Left ventricle myocardium inferior (tissue), 1 donor: ENCODE data around the gene BBS1. TPM values are rescaled to one million over a fixed set of nuclear protein-coding genes. Genes with fewer than 3 reads are reported as not detected.
A peak's percentile ranks its signal among the peaks of the same experiment; 100 is the strongest.

Experiments
- DNase-seq: peaks from one replicate; pipeline ENCODE4 v3.0.0-alpha.2; 2020
- H3K27ac ChIP-seq: fragments of 200-600 bp; replicated peaks from 2 replicates; pipeline ENCODE4 v1.8.0; 2021
- H3K27me3 ChIP-seq: fragments of 200-600 bp; 2 replicates; pipeline ENCODE4 v1.8.0; 2021; ENCODE audit warnings: low read depth
- H3K36me3 ChIP-seq: fragments of 200-600 bp; 2 replicates; pipeline ENCODE4 v1.8.0; 2021
- H3K4me1 ChIP-seq: fragments of 200-600 bp; 2 replicates; pipeline ENCODE4 v1.8.0; 2021
- H3K4me3 ChIP-seq: fragments of 200-600 bp; 2 replicates; pipeline ENCODE4 v1.8.0; 2021; ENCODE audit warnings: mild to moderate bottlenecking, moderate library complexity
- H3K9me3 ChIP-seq: fragments of 200-600 bp; replicated peaks from 2 replicates; pipeline ENCODE4 v1.8.0; 2021
- intact Hi-C: fragments of 100-400 bp; cut with micrococcal nuclease; formaldehyde crosslinking; loops from one replicate; pipeline ENCODE4 v1.11.0; 2022
- total RNA-seq: library from RNA; stranded (reverse); fragmentation: NEBNext Ultra II Directional; extraction: Animal tissue kit (Norgen Biotek cat#: 25700); gene quantifications from one replicate; pipeline ENCODE4 v1.2.1, GENCODE V29; 2021
- TF ChIP-seq, protein P1 (sequence below): fragments of 200-600 bp; IDR thresholded peaks from 2 replicates; pipeline ENCODE4 v1.8.0; 2021; ENCODE audit warnings: antibody characterized with exemption, mild to moderate bottlenecking, borderline replicate concordance
- donor health status: DM: no; HTN: yes; CAD: no; lungs with severe emphysema.

Gene BBS1
- total RNA-seq, 1 donor from 2014 or later, result 16.9 TPM

DNA sequence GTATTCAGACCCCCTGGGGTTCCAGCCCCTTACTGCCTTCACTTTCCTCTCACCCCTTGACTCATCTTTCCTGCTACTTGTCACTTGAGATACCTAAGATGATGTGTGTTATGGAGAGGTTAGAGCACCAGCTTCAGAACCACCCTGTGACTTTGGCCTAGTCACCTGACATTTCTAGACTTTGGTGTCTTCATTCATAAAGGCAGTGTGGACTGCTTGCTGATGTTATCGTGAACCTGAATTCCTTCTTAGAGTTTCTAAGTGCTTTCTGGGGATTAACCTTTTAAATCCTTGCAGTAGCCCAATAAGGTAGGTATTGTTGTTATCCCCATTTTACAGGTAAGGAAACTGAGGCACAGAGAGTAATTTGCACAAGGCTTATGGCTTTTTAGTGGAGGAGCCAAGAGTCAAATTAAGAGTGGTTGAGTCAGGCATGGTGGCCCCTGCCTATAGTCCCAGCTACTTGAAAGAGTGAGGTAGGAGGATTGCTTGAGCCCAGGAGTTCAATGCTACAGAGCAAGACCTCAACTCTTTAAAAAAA is 5.1 kb upstream of the BBS1 start:
- TF ChIP-seq, protein P1, sequence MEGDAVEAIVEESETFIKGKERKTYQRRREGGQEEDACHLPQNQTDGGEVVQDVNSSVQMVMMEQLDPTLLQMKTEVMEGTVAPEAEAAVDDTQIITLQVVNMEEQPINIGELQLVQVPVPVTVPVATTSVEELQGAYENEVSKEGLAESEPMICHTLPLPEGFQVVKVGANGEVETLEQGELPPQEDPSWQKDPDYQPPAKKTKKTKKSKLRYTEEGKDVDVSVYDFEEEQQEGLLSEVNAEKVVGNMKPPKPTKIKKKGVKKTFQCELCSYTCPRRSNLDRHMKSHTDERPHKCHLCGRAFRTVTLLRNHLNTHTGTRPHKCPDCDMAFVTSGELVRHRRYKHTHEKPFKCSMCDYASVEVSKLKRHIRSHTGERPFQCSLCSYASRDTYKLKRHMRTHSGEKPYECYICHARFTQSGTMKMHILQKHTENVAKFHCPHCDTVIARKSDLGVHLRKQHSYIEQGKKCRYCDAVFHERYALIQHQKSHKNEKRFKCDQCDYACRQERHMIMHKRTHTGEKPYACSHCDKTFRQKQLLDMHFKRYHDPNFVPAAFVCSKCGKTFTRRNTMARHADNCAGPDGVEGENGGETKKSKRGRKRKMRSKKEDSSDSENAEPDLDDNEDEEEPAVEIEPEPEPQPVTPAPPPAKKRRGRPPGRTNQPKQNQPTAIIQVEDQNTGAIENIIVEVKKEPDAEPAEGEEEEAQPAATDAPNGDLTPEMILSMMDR, result no peak
- peaks cover 14% of the 10 kb centered on the region for H3K36me3 ChIP-seq
- no peaks in the 10 kb centered on the region for H3K27me3 ChIP-seq
- H3K27ac ChIP-seq, result no peak overlapping the region
- H3K9me3 ChIP-seq, result no peaks in the 10 kb centered on the region
- H3K4me1 ChIP-seq, result peaks cover 8% of the 10 kb centered on the region
- DNase-seq, result no peak
- no peak overlapping the region for H3K4me3 ChIP-seq
- intact Hi-C loops, result no loop called here

GRCh38 chr11:66509131-66509561 is 1.3 kb upstream of the BBS1 start:
- Histone ChIP-seq H3K27ac (no peak overlapping the region), H3K36me3 (peaks cover 17% of the 10 kb centered on the region), H3K4me1 (peaks cover 22% of the 10 kb centered on the region), H3K9me3 (no peaks in the 10 kb centered on the region), H3K4me3 (no peak overlapping the region), H3K27me3 (no peaks in the 10 kb centered on the region)
- TF ChIP-seq, protein P1, result no peak
- intact Hi-C loops, result no loop called here
- no peak for DNase-seq

GRCh38 chr11:66510990-66511339 is 530 bp downstream of the BBS1 start:
- Histone ChIP-seq H3K36me3 (peaks cover 21% of the 10 kb centered on the region), H3K9me3 (no peaks in the 10 kb centered on the region), H3K4me1 (peaks cover 22% of the 10 kb centered on the region), H3K27me3 (no peaks in the 10 kb centered on the region), H3K4me3 (peak overlapping the region; percentile 96), H3K27ac (peak overlapping the region; percentile 64)
- TF ChIP-seq, protein P1, result no peak
- intact Hi-C loops, result no loop called here
- DNase-seq, result no peak

GRCh38 chr11:66523611-66524010 is 13.2 kb downstream of the BBS1 start:
- Histone ChIP-seq H3K9me3 (no peaks in the 10 kb centered on the region), H3K27ac (peak overlapping the region; percentile 55)
- peak; percentile 68 for DNase-seq

GRCh38 chr11:66524304-66525040 is 14.0 kb downstream of the BBS1 start:
- TF ChIP-seq, protein P1, result no peak
- intact Hi-C loops, result no loop called here
- no peak for DNase-seq
- no peaks in the 10 kb centered on the region for H3K27me3 ChIP-seq
- H3K4me3 ChIP-seq, result no peak overlapping the region
- peak overlapping the region; percentile 55 for H3K27ac ChIP-seq
- no peaks in the 10 kb centered on the region for H3K9me3 ChIP-seq
- peaks cover 20% of the 10 kb centered on the region for H3K4me1 ChIP-seq
- H3K36me3 ChIP-seq, result peaks cover 70% of the 10 kb centered on the region

More at GRCh38 chr11:66523611-66524010, 13.2 kb downstream of the BBS1 start:
- Histone ChIP-seq H3K4me1 (peaks cover 20% of the 10 kb centered on the region), H3K4me3 (no peak overlapping the region), H3K27me3 (no peaks in the 10 kb centered on the region), H3K36me3 (peaks cover 78% of the 10 kb centered on the region)
- TF ChIP-seq, protein P1, result no peak
- intact Hi-C loops, result no loop called here
